ENCODE results near the gene GLIPR1. TPM values are rescaled to one million over a fixed set of nuclear protein-coding genes. Genes with fewer than 3 reads are reported as not detected.

GLIPR1 gene
- total RNA-seq, 1 experiment from 2014 or later = 0.13 TPM

DNA sequence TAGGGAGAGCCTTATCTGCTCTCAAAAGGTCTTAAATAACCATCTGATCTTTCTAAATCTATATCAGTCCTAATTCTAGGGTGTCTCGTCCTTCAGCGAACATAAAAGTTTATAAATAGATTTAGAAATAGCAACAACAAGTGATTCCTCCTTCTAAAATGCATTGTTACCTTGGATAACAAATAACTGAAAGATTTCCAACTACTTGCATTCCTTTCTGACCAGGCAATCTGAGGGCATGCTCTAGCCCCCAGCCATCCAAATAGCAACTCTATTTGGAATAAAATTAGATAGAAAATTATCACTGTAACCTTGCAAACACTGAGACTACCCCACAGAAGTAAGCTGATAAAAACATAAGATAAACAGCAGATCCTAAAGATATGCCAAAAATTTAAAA is 52.7 kb downstream of the GLIPR1 start:
- Histone ChIP-seq H2BK20ac (ENCODE audit: low read depth, low read length, poor library complexity, severe bottlenecking) (no peak overlapping the region), H4K8ac (replicated peaks; ENCODE audit: insufficient read length, low read depth, low read length) (no peak overlapping the region), H2BK120ac (ENCODE audit: low read depth, low read length, poor library complexity, severe bottlenecking) (no peak overlapping the region), H3K4ac (ENCODE audit: low read depth, low read length) (no peak overlapping the region), H3K9ac (ENCODE audit: extremely low read depth, insufficient read length, low read length) (no peak overlapping the region), H3K79me1 (ENCODE audit: insufficient read depth, low read depth, low read length, poor library complexity, severe bottlenecking) (no peaks in the 10 kb centered on the region), H3K23me2 (ENCODE audit: insufficient read length, low read depth, low read length, poor library complexity, severe bottlenecking) (no peaks in the 10 kb centered on the region), H3K4me2 (ENCODE audit: insufficient read depth, insufficient read length, low read length) (no peak overlapping the region), H2BK15ac (ENCODE audit: low read depth, low read length) (no peak overlapping the region), H4K5ac (ENCODE audit: insufficient read length, low read depth, low read length) (no peak overlapping the region), H3K18ac (ENCODE audit: insufficient read length, low read depth, low read length) (no peak overlapping the region), H3K9me3 (ENCODE audit: control insufficient read depth, low read depth, low read length) (no peaks in the 10 kb centered on the region), H3K23ac (ENCODE audit: insufficient read length, low read depth, low read length) (no peak overlapping the region), H3K56ac (ENCODE audit: insufficient read length, low read depth, low read length) (no peak overlapping the region), H4K91ac (ENCODE audit: insufficient read length, low read depth, low read length) (no peak overlapping the region), H3T11ph (ENCODE audit: low read length) (no peak overlapping the region), H2AK5ac (ENCODE audit: insufficient read length, low read length) (no peak overlapping the region), H3K79me2 (ENCODE audit: insufficient read depth, low read length) (no peaks in the 10 kb centered on the region), H2BK12ac (ENCODE audit: insufficient read length, low read depth, low read length) (no peak overlapping the region), H3K14ac (ENCODE audit: insufficient read depth, low read length) (no peak overlapping the region), H3K27me3 (ENCODE audit: insufficient read depth, low read length) (no peaks in the 10 kb centered on the region), H4K20me1 (ENCODE audit: control insufficient read depth, insufficient read depth, insufficient read length) (no peaks in the 10 kb centered on the region), H3K27ac (ENCODE audit: insufficient read length, low read depth, low read length) (no peak overlapping the region), H3K4me1 (ENCODE audit: insufficient read depth, low read length) (no peaks in the 10 kb centered on the region), H2BK5ac (ENCODE audit: insufficient read length, low read length) (no peak overlapping the region), H2AFZ (ENCODE audit: low read length) (no peak overlapping the region)
- Mint-ChIP-seq H3K9me3 (no peaks in the 10 kb centered on the region), H3K4me3 (no peak overlapping the region), H3K36me3 (ENCODE audit: insufficient read depth in 1 of 3, low read depth in 3 of 3) (no peaks in the 10 kb centered on the region), H3K27me3 (ENCODE audit: low read depth) (no peaks in the 10 kb centered on the region), H3K4me1 (0 out of 4 replicates have a peak, but pooled peaks cover 0 to 1% of the 10 kb centered on the region in 2 experiments), H3K27ac (no peak overlapping the region)
- no peak for DNase-seq
- no CpG with 5 or more reads among the region's 2 CpGs for WGBS (ENCODE audit: extremely low coverage, insufficient read length, low lambda C conversion rate)
- TF ChIP-seq, protein P1, sequence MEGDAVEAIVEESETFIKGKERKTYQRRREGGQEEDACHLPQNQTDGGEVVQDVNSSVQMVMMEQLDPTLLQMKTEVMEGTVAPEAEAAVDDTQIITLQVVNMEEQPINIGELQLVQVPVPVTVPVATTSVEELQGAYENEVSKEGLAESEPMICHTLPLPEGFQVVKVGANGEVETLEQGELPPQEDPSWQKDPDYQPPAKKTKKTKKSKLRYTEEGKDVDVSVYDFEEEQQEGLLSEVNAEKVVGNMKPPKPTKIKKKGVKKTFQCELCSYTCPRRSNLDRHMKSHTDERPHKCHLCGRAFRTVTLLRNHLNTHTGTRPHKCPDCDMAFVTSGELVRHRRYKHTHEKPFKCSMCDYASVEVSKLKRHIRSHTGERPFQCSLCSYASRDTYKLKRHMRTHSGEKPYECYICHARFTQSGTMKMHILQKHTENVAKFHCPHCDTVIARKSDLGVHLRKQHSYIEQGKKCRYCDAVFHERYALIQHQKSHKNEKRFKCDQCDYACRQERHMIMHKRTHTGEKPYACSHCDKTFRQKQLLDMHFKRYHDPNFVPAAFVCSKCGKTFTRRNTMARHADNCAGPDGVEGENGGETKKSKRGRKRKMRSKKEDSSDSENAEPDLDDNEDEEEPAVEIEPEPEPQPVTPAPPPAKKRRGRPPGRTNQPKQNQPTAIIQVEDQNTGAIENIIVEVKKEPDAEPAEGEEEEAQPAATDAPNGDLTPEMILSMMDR (conservative IDR thresholded peaks at IDR 0.05) = no peak
